ENCODE measurements around the gene POMP.

POMP gene

GRCh38 chr13:28658796-28659620, at the start of gene POMP:
TSS of gene POMP (plus strand) at chr13:28659130. CDS start at chr13:28659185, 55 bp downstream.
- peak; percentile 43 to 82 for DNase-seq

- no peak for DNase-seq
These were observed 49.5 kb upstream of the POMP start for GRCh38 chr13:28609381-28609780.

GRCh38 chr13:28609926-28610325, 49.0 kb upstream of the POMP start:
- DNase-seq, result no peak

GRCh38 chr13:28610996-28611395, 47.9 kb upstream of the POMP start:
- no peak for DNase-seq

- DNase-seq, result no peak
These were observed 47.2 kb upstream of the POMP start for GRCh38 chr13:28611654-28612131.

GRCh38 chr13:28613562-28613961, 45.4 kb upstream of the POMP start:
- no peak for DNase-seq

- no peak for DNase-seq
These were observed 42.9 kb upstream of the POMP start for GRCh38 chr13:28615916-28616446.

GRCh38 chr13:28618230-28618994, 40.5 kb upstream of the POMP start:
- DNase-seq, result no peak

- DNase-seq, result no peak
These were observed 38.7 kb upstream of the POMP start for GRCh38 chr13:28620011-28620830.

- no peak for DNase-seq
These were observed 37.5 kb upstream of the POMP start for GRCh38 chr13:28621449-28621848.

- no peak for DNase-seq
These were observed 36.6 kb upstream of the POMP start for GRCh38 chr13:28622286-28622685.

- DNase-seq, result no peak
These were observed 34.9 kb upstream of the POMP start for GRCh38 chr13:28623782-28624706.

GRCh38 chr13:28624707-28625432, 34.1 kb upstream of the POMP start:
- DNase-seq, result no peak

- no peak for DNase-seq
These were observed 32.7 kb upstream of the POMP start for GRCh38 chr13:28626266-28626665.

- DNase-seq, result no peak
These were observed 30.7 kb upstream of the POMP start for GRCh38 chr13:28628241-28628640.

- DNase-seq, result no peak
These were observed 28.1 kb upstream of the POMP start for GRCh38 chr13:28630869-28631268.

- DNase-seq, result no peak
These were observed 27.1 kb upstream of the POMP start for GRCh38 chr13:28631801-28632200.

- no peak for DNase-seq
These were observed 22.9 kb upstream of the POMP start for GRCh38 chr13:28636069-28636468.

- DNase-seq, result peak in 1 of 2 experiments; percentile 3
These were observed 22.1 kb upstream of the POMP start for GRCh38 chr13:28636677-28637317.

GRCh38 chr13:28637714-28638355, 21.1 kb upstream of the POMP start:
- no peak for DNase-seq
